UCSD-AML1 (cell line): ENCODE measurements around the gene ARFGEF2.
"Not testable (repeated sequence)": the region's sequence is repeated elsewhere in the genome, so short reads cannot be mapped to it uniquely, and the experiment has no call there.

Experiments
- DNase-seq: peaks from one replicate; lab custom pipeline; 2025; ENCODE audit not compliant: unreplicated experiment; lab: John Stamatoyannopoulos, UW

Gene ARFGEF2

GRCh38 chr20:48926821-48927220 is 5.3 kb downstream of the ARFGEF2 start:
- no peak for DNase-seq

- no peak for DNase-seq
These were observed 7.6 kb downstream of the ARFGEF2 start for GRCh38 chr20:48928832-48929725.

- DNase-seq = no peak
These were observed 8.5 kb downstream of the ARFGEF2 start for GRCh38 chr20:48930035-48930434.

GRCh38 chr20:48930878-48931277 is 9.4 kb downstream of the ARFGEF2 start:
- DNase-seq = no peak

GRCh38 chr20:48931527-48932374 is 10.2 kb downstream of the ARFGEF2 start:
- DNase-seq = no peak

- DNase-seq = no peak
These were observed 10.9 kb downstream of the ARFGEF2 start for GRCh38 chr20:48932375-48932941.

- DNase-seq = no peak
These were observed 11.7 kb downstream of the ARFGEF2 start for GRCh38 chr20:48933017-48933766.

GRCh38 chr20:48934273-48934877 is 12.9 kb downstream of the ARFGEF2 start:
- DNase-seq = not testable (repeated sequence)

- DNase-seq = not testable (repeated sequence)
These were observed 13.5 kb downstream of the ARFGEF2 start for GRCh38 chr20:48934966-48935365.

GRCh38 chr20:48936178-48936577 is 14.7 kb downstream of the ARFGEF2 start:
- DNase-seq = not testable (repeated sequence)

- DNase-seq = no peak
These were observed 16.2 kb downstream of the ARFGEF2 start for GRCh38 chr20:48937674-48938073.

- no peak for DNase-seq
These were observed 17.2 kb downstream of the ARFGEF2 start for GRCh38 chr20:48938670-48939069.

- DNase-seq = no peak
These were observed 18.7 kb downstream of the ARFGEF2 start for GRCh38 chr20:48940170-48940569.

- no peak for DNase-seq
These were observed 20.0 kb downstream of the ARFGEF2 start for GRCh38 chr20:48941467-48941866.

- DNase-seq = no peak
These were observed 21.2 kb downstream of the ARFGEF2 start for GRCh38 chr20:48942730-48943129.

GRCh38 chr20:48944663-48945297 is 23.3 kb downstream of the ARFGEF2 start:
- no peak for DNase-seq

GRCh38 chr20:48945840-48946514 is 24.5 kb downstream of the ARFGEF2 start:
- no peak for DNase-seq

- DNase-seq = no peak
These were observed 27.1 kb downstream of the ARFGEF2 start for GRCh38 chr20:48948612-48949011.
